ENCODE data around the gene GPR146. TPM values are rescaled to one million over a fixed set of nuclear protein-coding genes. Genes with fewer than 3 reads are reported as not detected.

The GPR146 gene
- total and polyA plus RNA-seq, 2 donors (not counting 1 experiment from before 2014, with no cell fraction given), result 2.2 to 3.3 TPM

GRCh38 chr7:1093916-1094508, 49.7 kb downstream of the GPR146 start:
- H2AFZ ChIP-seq (ENCODE audit: low read length), result no peak overlapping the region
- H3K9ac ChIP-seq (ENCODE audit: insufficient read depth, low read length), result no peak overlapping the region
- H3K4me3 ChIP-seq (replicated peaks in 1 of 4; ENCODE audit: control extremely low read depth in 1 of 4, insufficient read depth in 1 of 4, low read depth in 3 of 4, low read length in 4 of 4), result no peak overlapping the region
- no peaks in the 10 kb centered on the region for H3K27me3 ChIP-seq (ENCODE audit: control insufficient read depth, insufficient read depth, low read length)
- H3K4me1 ChIP-seq (ENCODE audit: control insufficient read depth, extremely low read depth, insufficient read depth, low read length), result no peaks in the 10 kb centered on the region
- no peak for TF ChIP-seq EZH2 (IDR thresholded peaks at IDR 0.05; ENCODE audit: low read length, missing control alignments)
- no peak for TF ChIP-seq CTCF (conservative IDR thresholded peaks at IDR 0.05 in 1 of 2, IDR thresholded peaks at IDR 0.05 in 1 of 2; ENCODE audit: low read depth in 1 of 2, low read length in 2 of 2)
- no peaks in the 10 kb centered on the region for H4K20me1 ChIP-seq (ENCODE audit: control insufficient read depth, extremely low read depth, insufficient read depth, low read length)
- H3K9me3 ChIP-seq (ENCODE audit: control insufficient read depth, insufficient read depth, low read depth, low read length), result no peaks in the 10 kb centered on the region
- H3K4me2 ChIP-seq (ENCODE audit: extremely low read depth, insufficient read depth, low read length), result no peak overlapping the region
- H3K36me3 ChIP-seq (ENCODE audit: control insufficient read depth, insufficient read depth, low read length), result peaks cover 2% of the 10 kb centered on the region
- no peaks in the 10 kb centered on the region for H3K79me2 ChIP-seq (ENCODE audit: control insufficient read depth, insufficient read depth, low read length)
- no peak overlapping the region for H3K27ac ChIP-seq (ENCODE audit: insufficient read depth, low read length)
- DNase-seq (ENCODE audit: low read depth in 2 of 2), result no peak

GRCh38 chr7:1094870-1095269, 50.5 kb downstream of the GPR146 start:
- no peak overlapping the region for H3K4me3 ChIP-seq (replicated peaks in 1 of 4; ENCODE audit: control extremely low read depth in 1 of 4, insufficient read depth in 1 of 4, low read depth in 3 of 4, low read length in 4 of 4)
- H3K9me3 ChIP-seq (ENCODE audit: control insufficient read depth, insufficient read depth, low read depth, low read length), result no peaks in the 10 kb centered on the region
- no peaks in the 10 kb centered on the region for H3K4me1 ChIP-seq (ENCODE audit: control insufficient read depth, extremely low read depth, insufficient read depth, low read length)
- no peak overlapping the region for H3K27ac ChIP-seq (ENCODE audit: insufficient read depth, low read length)
- no peak overlapping the region for H3K9ac ChIP-seq (ENCODE audit: insufficient read depth, low read length)
- H2AFZ ChIP-seq (ENCODE audit: low read length), result no peak overlapping the region
- no peaks in the 10 kb centered on the region for H3K27me3 ChIP-seq (ENCODE audit: control insufficient read depth, insufficient read depth, low read length)
- no peaks in the 10 kb centered on the region for H4K20me1 ChIP-seq (ENCODE audit: control insufficient read depth, extremely low read depth, insufficient read depth, low read length)
- no peaks in the 10 kb centered on the region for H3K79me2 ChIP-seq (ENCODE audit: control insufficient read depth, insufficient read depth, low read length)
- H3K4me2 ChIP-seq (ENCODE audit: extremely low read depth, insufficient read depth, low read length), result no peak overlapping the region
- no peak for DNase-seq (ENCODE audit: low read depth in 2 of 2)
- TF ChIP-seq CTCF (conservative IDR thresholded peaks at IDR 0.05 in 1 of 2, IDR thresholded peaks at IDR 0.05 in 1 of 2; ENCODE audit: low read depth in 1 of 2, low read length in 2 of 2), result no peak
- TF ChIP-seq EZH2 (IDR thresholded peaks at IDR 0.05; ENCODE audit: low read length, missing control alignments), result no peak
- H3K36me3 ChIP-seq (ENCODE audit: control insufficient read depth, insufficient read depth, low read length), result peaks cover 2% of the 10 kb centered on the region

- Histone ChIP-seq H3K79me2 (ENCODE audit: control insufficient read depth, insufficient read depth, low read length) (no peaks in the 10 kb centered on the region), H3K9ac (ENCODE audit: insufficient read depth, low read length) (no peak overlapping the region), H3K4me1 (ENCODE audit: control insufficient read depth, extremely low read depth, insufficient read depth, low read length) (no peaks in the 10 kb centered on the region), H3K4me2 (ENCODE audit: extremely low read depth, insufficient read depth, low read length) (no peak overlapping the region), H3K9me3 (ENCODE audit: control insufficient read depth, insufficient read depth, low read depth, low read length) (no peaks in the 10 kb centered on the region), H2AFZ (ENCODE audit: low read length) (no peak overlapping the region), H4K20me1 (ENCODE audit: control insufficient read depth, extremely low read depth, insufficient read depth, low read length) (no peaks in the 10 kb centered on the region), H3K27ac (ENCODE audit: insufficient read depth, low read length) (no peak overlapping the region), H3K4me3 (replicated peaks in 1 of 4; ENCODE audit: control extremely low read depth in 1 of 4, insufficient read depth in 1 of 4, low read depth in 3 of 4, low read length in 4 of 4) (no peak overlapping the region), H3K27me3 (ENCODE audit: control insufficient read depth, insufficient read depth, low read length) (no peaks in the 10 kb centered on the region), H3K36me3 (ENCODE audit: control insufficient read depth, insufficient read depth, low read length) (peaks cover 2% of the 10 kb centered on the region)
- no peak for DNase-seq (ENCODE audit: low read depth in 2 of 2)
- TF ChIP-seq EZH2 (IDR thresholded peaks at IDR 0.05; ENCODE audit: low read length, missing control alignments), result no peak
- no peak for TF ChIP-seq CTCF (conservative IDR thresholded peaks at IDR 0.05 in 1 of 2, IDR thresholded peaks at IDR 0.05 in 1 of 2; ENCODE audit: low read depth in 1 of 2, low read length in 2 of 2)
Measured at GRCh38 chr7:1095621-1096155, 51.3 kb downstream of the GPR146 start.
